Uterus (tissue), 4 donors: ENCODE measurements around the gene AATF. TPM values are rescaled to one million over a fixed set of nuclear protein-coding genes. Genes with fewer than 3 reads are reported as not detected.

Experiments used
- DNase-seq, 2 donors: peaks; one replicate each; pipeline ENCODE4 v3.0.0-alpha.2; 2019 to 2020
- H3K27ac ChIP-seq, 2 donors: fragments of 200-600 bp; sonication (generic); 1 replicate in 1 of 2; 2 replicates in 1 of 2; pipeline ENCODE4 v1.5.1; 2016 to 2018
- H3K27me3 ChIP-seq, 2 donors: fragments of 200-600 bp; sonication (generic); one replicate each; pipeline ENCODE4 v1.5.1; 2018 to 2019; ENCODE audit warnings: control low read depth in 1 of 2
- H3K36me3 ChIP-seq, 2 donors: fragments of 200-600 bp; sonication (generic); one replicate each; pipeline ENCODE4 v1.5.1; 2019; ENCODE audit warnings: control low read depth in 1 of 2
- H3K4me1 ChIP-seq, 2 donors: fragments of 200-600 bp; sonication (generic); one replicate each; pipeline ENCODE4 v1.5.1; 2018 to 2019; ENCODE audit warnings: control low read depth in 1 of 2
- H3K4me3 ChIP-seq, 2 donors: fragments of 200-600 bp; sonication (generic); 1 replicate in 1 of 2; 2 replicates in 1 of 2; pipeline ENCODE4 v1.5.1; 2018 to 2019; ENCODE audit warnings: mild to moderate bottlenecking in 1 of 2
- H3K9me3 ChIP-seq, 2 donors: fragments of 200-600 bp; sonication (generic); one replicate each; pipeline ENCODE4 v1.5.1; 2019; ENCODE audit warnings: control low read depth in 1 of 2
- CTCF ChIP-seq, 4 experiments: fragments of 200-600 bp in 2 of 4; fragments of 450-650 bp in 2 of 4; sonication (generic) in 2 of 4; IDR thresholded peaks; one replicate each; pipeline ENCODE4 v1.5.1; 2016 to 2019; ENCODE audit warnings: antibody characterized with exemption in 4 of 4, mild to moderate bottlenecking in 2 of 4, moderate library complexity in 1 of 4
- POLR2A ChIP-seq, 2 donors: fragments of 450-650 bp; IDR thresholded peaks; one replicate each; pipeline ENCODE4 v1.6.1; 2016; ENCODE audit warnings: antibody characterized with exemption in 2 of 2, mild to moderate bottlenecking in 1 of 2, moderate library complexity in 1 of 2
- intact Hi-C: fragments of 100-400 bp; cut with DNase I; formaldehyde crosslinking; loops from one replicate; pipeline ENCODE4 v1.15.1; 2023; ENCODE audit warnings: low total_unique reads
- total RNA-seq, 4 donors: library from RNA; depleted of rRNA in 3 of 4; stranded (reverse); fragments of >200 nt in 3 of 4; gene quantifications; one replicate each; pipeline versions ENCODE4 v1.1.0 to v1.2.4, GENCODE V29; 2014 to 2023
- donor health status: DM: yes; HTN: yes; CAD: no.

The AATF gene
- total RNA-seq, 4 donors from 2014 or later, result 10.0 to 48.2 (median 30.3) TPM

GRCh38 chr17:36910513-36910912 lies 38.2 kb upstream of the AATF start:
- H3K4me3 ChIP-seq, result no peak overlapping the region
- H3K9me3 ChIP-seq, result no peaks in the 10 kb centered on the region
- H3K27ac ChIP-seq, result no peak overlapping the region
- no peaks in the 10 kb centered on the region for H3K36me3 ChIP-seq
- intact Hi-C loops, result no loop called here
- no peak for TF ChIP-seq POLR2A (IDR thresholded peaks at IDR 0.05)
- TF ChIP-seq CTCF (IDR thresholded peaks at IDR 0.05), result no peak
- no peaks in the 10 kb centered on the region for H3K27me3 ChIP-seq
- no peaks in the 10 kb centered on the region for H3K4me1 ChIP-seq
- no peak for DNase-seq

DNA sequence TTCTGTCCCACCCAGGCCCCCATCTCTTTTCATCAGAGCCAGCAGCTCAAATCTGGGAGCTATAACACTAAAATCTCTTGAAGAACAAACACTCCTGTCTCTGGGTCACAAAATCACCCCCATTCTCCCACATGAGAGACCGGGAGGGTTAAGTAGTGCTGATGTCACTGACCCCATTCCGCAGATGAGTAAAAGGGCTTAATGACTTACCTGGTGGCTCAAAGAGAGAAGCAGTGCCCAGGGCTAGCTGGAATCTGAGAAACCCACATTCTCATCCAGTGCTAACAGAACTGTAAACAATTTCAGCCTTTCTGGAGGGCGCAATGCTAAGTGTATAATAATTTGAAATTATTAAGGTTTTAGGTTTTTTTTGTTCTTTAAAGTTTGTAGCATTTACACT lies 37.8 kb upstream of the AATF start:
- Histone ChIP-seq H3K36me3 (no peaks in the 10 kb centered on the region), H3K27me3 (no peaks in the 10 kb centered on the region), H3K4me3 (no peak overlapping the region), H3K27ac (no peak overlapping the region), H3K4me1 (no peaks in the 10 kb centered on the region), H3K9me3 (no peaks in the 10 kb centered on the region)
- TF ChIP-seq POLR2A (IDR thresholded peaks at IDR 0.05) (no peak), CTCF (IDR thresholded peaks at IDR 0.05) (no peak)
- no peak for DNase-seq
- intact Hi-C loops, result no loop called here

DNA sequence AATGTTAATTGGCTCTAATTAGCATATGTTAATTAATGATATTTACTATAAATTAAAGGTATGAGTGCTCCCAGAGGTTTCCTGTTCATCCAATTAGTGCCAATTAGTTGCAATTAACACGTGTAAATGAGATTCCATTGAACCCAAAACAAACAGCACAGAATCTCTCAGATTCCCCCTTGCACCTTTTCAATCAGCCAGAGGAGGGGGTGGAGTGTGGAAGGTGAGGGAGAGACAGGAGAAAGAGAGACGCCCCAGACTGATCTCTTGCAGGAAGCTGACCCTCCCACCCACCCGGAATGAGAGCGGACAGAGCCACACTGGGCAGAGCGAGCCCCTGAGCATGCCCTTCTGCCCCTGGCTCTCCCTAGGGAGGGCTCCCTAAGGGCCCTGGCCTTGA lies 35.6 kb upstream of the AATF start:
- no peak overlapping the region for H3K27ac ChIP-seq
- intact Hi-C loops, result no loop called here
- H3K4me3 ChIP-seq, result no peak overlapping the region
- no peak for DNase-seq
- no peaks in the 10 kb centered on the region for H3K4me1 ChIP-seq
- TF ChIP-seq CTCF (IDR thresholded peaks at IDR 0.05) (no peak), POLR2A (IDR thresholded peaks at IDR 0.05) (no peak)
- H3K9me3 ChIP-seq, result no peaks in the 10 kb centered on the region
- H3K36me3 ChIP-seq, result no peaks in the 10 kb centered on the region
- H3K27me3 ChIP-seq, result no peaks in the 10 kb centered on the region

DNA sequence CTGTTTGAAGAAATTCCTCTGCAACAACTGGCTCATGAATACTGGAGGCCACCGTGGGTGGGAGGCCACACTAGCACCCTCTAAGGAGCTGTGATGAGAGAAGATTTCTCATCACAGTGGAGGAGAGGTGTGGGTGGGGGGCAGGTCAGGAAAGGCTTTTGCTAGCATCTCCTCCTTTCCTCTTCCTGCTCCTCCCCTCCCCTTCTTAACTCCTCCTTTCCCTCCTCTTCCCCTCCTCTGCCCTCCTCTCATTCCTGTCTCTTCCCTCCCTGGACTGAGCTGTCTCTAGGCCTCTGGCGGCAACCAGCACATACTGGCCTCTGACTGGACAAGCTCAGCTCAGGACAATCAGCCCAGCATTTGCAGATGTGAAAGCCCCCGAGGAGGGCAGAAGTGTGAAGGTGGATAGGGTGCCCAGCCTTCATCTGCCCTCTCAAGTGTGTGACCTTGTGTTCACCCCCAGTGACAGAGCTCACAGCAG lies 30.5 kb upstream of the AATF start:
- intact Hi-C loops, result no loop called here
- H3K27me3 ChIP-seq, result peaks cover 0 to 4% of the 10 kb centered on the region in 2 donors
- no peak for DNase-seq

DNA sequence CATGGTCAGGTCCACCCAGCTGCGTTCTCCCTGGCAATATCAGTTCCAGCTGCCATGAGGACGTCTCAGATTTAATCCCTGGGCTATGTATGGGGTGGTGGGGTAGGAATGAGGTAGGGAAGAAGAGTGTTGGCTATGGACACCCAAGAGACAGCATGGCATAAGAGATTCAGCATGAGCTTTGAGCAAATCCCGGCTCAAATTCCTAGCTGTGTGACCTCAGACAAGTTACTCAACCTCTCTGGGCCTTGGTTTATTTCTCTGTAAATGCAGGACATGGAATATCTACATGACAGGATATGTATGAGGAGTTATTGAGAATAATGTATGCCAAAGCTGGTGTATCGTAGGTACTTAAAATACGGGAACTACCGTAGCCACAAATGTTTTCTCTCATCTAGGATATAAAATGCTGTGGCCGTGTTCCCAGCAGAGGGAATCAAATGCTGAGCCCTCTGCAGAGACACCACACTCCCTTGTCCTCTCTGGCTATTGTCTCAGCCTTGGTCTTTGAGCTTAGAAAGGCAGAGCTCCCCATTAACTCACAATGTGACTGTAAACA lies 29.3 kb upstream of the AATF start:
- TF ChIP-seq CTCF (IDR thresholded peaks at IDR 0.05) (no peak), POLR2A (IDR thresholded peaks at IDR 0.05) (no peak)
- Histone ChIP-seq H3K36me3 (no peaks in the 10 kb centered on the region), H3K4me3 (no peak overlapping the region), H3K9me3 (no peaks in the 10 kb centered on the region), H3K4me1 (no peaks in the 10 kb centered on the region), H3K27ac (no peak overlapping the region), H3K27me3 (peaks cover 0 to 4% of the 10 kb centered on the region in 2 donors)
- no peak for DNase-seq
- intact Hi-C loops, result no loop called here

More for the DNA sequence above, 30.5 kb upstream of the AATF start:
- H3K4me1 ChIP-seq, result no peaks in the 10 kb centered on the region
- H3K27ac ChIP-seq, result no peak overlapping the region
- no peaks in the 10 kb centered on the region for H3K36me3 ChIP-seq
- TF ChIP-seq POLR2A (IDR thresholded peaks at IDR 0.05) (no peak), CTCF (IDR thresholded peaks at IDR 0.05) (no peak)
- no peak overlapping the region for H3K4me3 ChIP-seq
- no peaks in the 10 kb centered on the region for H3K9me3 ChIP-seq
